Endothelial cell of umbilical vein (primary cell): Measurements from ENCODE around the gene LAG3. TPM values are rescaled to one million over a fixed set of nuclear protein-coding genes. Genes with fewer than 3 reads are reported as not detected.

Experiments used
- BruUV-seq: library from RNA; stranded (reverse); fragments of 400-500 nt; replicated peaks from 2 replicates; lab custom pipeline; 2021; lab: Mats Ljungman, UMichigan
- CTCF ChIA-PET: fragments of 300-600, 350-600 bp; sonication (Branson Sonifier 250); formaldehyde crosslinking; loops from one replicate; lab custom pipeline; 2021; ENCODE audit warnings: antibody characterized with exemption, inconsistent platforms; lab: Charles Lee
- POLR2A ChIA-PET: fragments of 300-600, 350-600 bp; sonication (Branson Sonifier 250); formaldehyde crosslinking; loops from one replicate; lab custom pipeline; 2021; ENCODE audit warnings: antibody characterized with exemption, inconsistent platforms; lab: Charles Lee
- DNase-seq: peaks from one replicate; pipeline ENCODE4 v3.0.0-alpha.2; 2011; ENCODE audit warnings: low read depth, low spot score
- FAIRE-seq: peaks from 2 replicates; lab custom pipeline; 2011; peaks lifted over from hg19 to GRCh38; lab: Jason Lieb, UNC
- H2AFZ ChIP-seq: 2 replicates; pipeline ENCODE4 v1.6.0; 2012; ENCODE audit warnings: low read depth, low read length, control low read depth, inconsistent platforms
- H3K27ac ChIP-seq: 2 replicates; pipeline ENCODE4 v1.5.1; 2011; ENCODE audit warnings: low read depth, mild to moderate bottlenecking, control low read depth, low read length, moderate library complexity; ENCODE audit not compliant: insufficient read depth
- H3K27me3 ChIP-seq, 2 experiments: 2 replicates each; pipeline versions ENCODE4 v1.6.0 to v1.6.1; 2011; ENCODE audit warnings: low read length in 2 of 2, mixed read lengths in 1 of 2; ENCODE audit not compliant: control insufficient read depth in 2 of 2, insufficient read depth in 2 of 2
- H3K36me3 ChIP-seq, 2 experiments: 2 replicates in 1 of 2; 3 replicates in 1 of 2; pipeline ENCODE4 v1.5.1; 2011; ENCODE audit warnings: low read length in 2 of 2, mild to moderate bottlenecking in 1 of 2, moderate library complexity in 1 of 2; ENCODE audit not compliant: control insufficient read depth in 2 of 2, insufficient read depth in 2 of 2; ENCODE audit errors: extremely low read depth in 1 of 2
- H3K4me1 ChIP-seq: 3 replicates; pipeline ENCODE4 v1.5.1; 2011; ENCODE audit warnings: mild to moderate bottlenecking, low read length; ENCODE audit not compliant: control insufficient read depth, insufficient read depth; ENCODE audit errors: extremely low read depth
- H3K4me2 ChIP-seq: 2 replicates; pipeline ENCODE4 v1.6.1; 2011; ENCODE audit warnings: low read length, control low read depth, mixed read lengths; ENCODE audit not compliant: insufficient read depth
- H3K4me3 ChIP-seq, 3 experiments: fragments of 200-600 bp in 1 of 3; sonication (generic), shearing (Covaris generic) in 1 of 3; replicated peaks in 1 of 3; 2 replicates each; pipeline ENCODE4 v1.5.1; 2011 to 2016; ENCODE audit warnings: control low read depth in 3 of 3, low read length in 3 of 3, mild to moderate bottlenecking in 2 of 3, inconsistent platforms in 1 of 3, low read depth in 1 of 3, moderate library complexity in 1 of 3; ENCODE audit not compliant: insufficient read depth in 1 of 3
- H3K79me2 ChIP-seq: 2 replicates; pipeline ENCODE4 v1.6.0; 2012; ENCODE audit warnings: low read length, inconsistent platforms; ENCODE audit not compliant: control insufficient read depth, insufficient read depth
- H3K9ac ChIP-seq: replicated peaks from 2 replicates; pipeline ENCODE3; 2011; ENCODE audit warnings: low read length, control low read depth; ENCODE audit not compliant: insufficient read depth; ENCODE audit errors: extremely low read depth
- H3K9me1 ChIP-seq: replicated peaks from 3 replicates; pipeline ENCODE4 v1.6.0; 2011; ENCODE audit warnings: mild to moderate bottlenecking, low read length; ENCODE audit not compliant: control insufficient read depth, insufficient read depth; ENCODE audit errors: extremely low read depth
- H3K9me3 ChIP-seq: replicated peaks from 2 replicates; pipeline ENCODE4 v1.5.1; 2012; ENCODE audit warnings: low read length, inconsistent platforms; ENCODE audit not compliant: control insufficient read depth, insufficient read depth
- H4K20me1 ChIP-seq: replicated peaks from 2 replicates; pipeline ENCODE3; 2011; ENCODE audit warnings: mild to moderate bottlenecking, low read length; ENCODE audit not compliant: control insufficient read depth, insufficient read depth; ENCODE audit errors: extremely low read depth
- CTCF ChIP-seq, 2 donors: IDR thresholded peaks; 1 replicate in 1 of 2; 2 replicates in 1 of 2; pipeline ENCODE4 v1.5.1; 2011; ENCODE audit warnings: low read length in 2 of 2, mild to moderate bottlenecking in 2 of 2, moderate library complexity in 2 of 2, control low read depth in 1 of 2, inconsistent platforms in 1 of 2, low read depth in 1 of 2; ENCODE audit not compliant: insufficient read depth in 1 of 2; ENCODE audit errors: extremely low read depth in 1 of 2
- EZH2 ChIP-seq: IDR thresholded peaks from 2 replicates; pipeline ENCODE4 v1.6.1; 2012; ENCODE audit warnings: borderline replicate concordance, low read depth, mild to moderate bottlenecking, moderate library complexity, low read length, inconsistent platforms; ENCODE audit not compliant: severe bottlenecking
- FOS ChIP-seq: IDR thresholded peaks from 2 replicates; pipeline ENCODE4 v1.6.1; 2011; ENCODE audit warnings: mild to moderate bottlenecking, low read length, moderate library complexity, borderline replicate concordance; ENCODE audit not compliant: insufficient read depth
- GATA2 ChIP-seq: IDR thresholded peaks from 2 replicates; pipeline ENCODE4 v1.7.0; 2011; ENCODE audit warnings: low read depth, mild to moderate bottlenecking, moderate library complexity, mixed read lengths, low read length; ENCODE audit not compliant: insufficient read length, insufficient read depth
- JUN ChIP-seq: IDR thresholded peaks from 2 replicates; pipeline ENCODE4 v1.6.1; 2011; ENCODE audit warnings: borderline replicate concordance, low read depth; ENCODE audit not compliant: insufficient read length, insufficient read depth
- MAX ChIP-seq: IDR thresholded peaks from 2 replicates; pipeline ENCODE4 v1.6.1; 2011; ENCODE audit not compliant: insufficient read depth, insufficient read length
- POLR2A ChIP-seq: IDR thresholded peaks from 2 replicates; pipeline ENCODE4 v1.6.1; 2012; ENCODE audit warnings: low read depth, mild to moderate bottlenecking, control low read depth, low read length
- POLR2AphosphoS5 ChIP-seq: IDR thresholded peaks from 2 replicates; pipeline ENCODE4 v1.6.1; 2012; ENCODE audit warnings: low read depth, mild to moderate bottlenecking, control low read depth, low read length, moderate library complexity; ENCODE audit not compliant: insufficient read depth
- dilution Hi-C: fragments of 300-500 bp; cut with MboI; formaldehyde crosslinking; loops from one replicate; pipeline ENCODE4 v1.15.0; 2019; ENCODE audit warnings: low sequenced_read_pairs; ENCODE audit not compliant: extremely low pct_ligation_motif_present
- intact Hi-C: fragments of 100-400 bp; cut with micrococcal nuclease; formaldehyde crosslinking; loops from one replicate; pipeline ENCODE4 v1.10.0; 2022
- polyA plus RNA-seq, 4 experiments: library from polyadenylated mRNA; depleted of rRNA in 3 of 4; stranded (reverse) in 3 of 4; unstranded in 1 of 4; fragments of >200 nt; gene quantifications; 2 replicates each; pipeline versions ENCODE4 v1.2.1 to v1.2.3, GENCODE V29; 2011 to 2012; ENCODE audit warnings: missing spikeins in 1 of 4
- total RNA-seq: library from RNA; stranded (reverse); gene quantifications from 2 replicates; pipeline ENCODE4 v1.2.3, GENCODE V29; 2021

The LAG3 gene
- total and polyA plus RNA-seq, 2 donors (not counting 3 experiments of a cell fraction or from before 2014, with no cell fraction given): 1.3 to 3.8 TPM

- Histone ChIP-seq H3K27me3 (no peaks in the 10 kb centered on the region), H4K20me1 (no peaks in the 10 kb centered on the region), H3K79me2 (no peaks in the 10 kb centered on the region), H3K4me2 (no peak overlapping the region), H3K4me1 (no peaks in the 10 kb centered on the region), H2AFZ (no peak overlapping the region), H3K9ac (no peak overlapping the region), H3K4me3 (no peak overlapping the region), H3K36me3 (peaks cover 21 to 37% of the 10 kb centered on the region in 2 experiments), H3K9me1 (no peaks in the 10 kb centered on the region), H3K27ac (no peak overlapping the region), H3K9me3 (no peaks in the 10 kb centered on the region)
- no peak for DNase-seq
- BruUV-seq: no TSS peak
- TF ChIP-seq GATA2 (no peak), MAX (no peak)
- intact Hi-C loops (no loop called here), dilution Hi-C loops (no loop called here)
- ChIA-PET CTCF (no interaction called here), POLR2A (interaction anchor here (0.6 kb wide), 2 partner anchors 75 to 138 kb away, joined by 3 to 4 read pairs; no protein-coding TSS in a partner anchor)
- no peak for FAIRE-seq
These were observed 26.4 kb upstream of the LAG3 start for GRCh38 chr12:6745741-6746525.

GRCh38 chr12:6747216-6747615 lies 25.1 kb upstream of the LAG3 start:
- Histone ChIP-seq H3K79me2 (peaks cover 10% of the 10 kb centered on the region), H3K9ac (no peak overlapping the region), H3K9me1 (no peaks in the 10 kb centered on the region), H4K20me1 (no peaks in the 10 kb centered on the region), H3K4me3 (no peak overlapping the region), H3K9me3 (no peaks in the 10 kb centered on the region), H3K27me3 (no peaks in the 10 kb centered on the region), H3K27ac (no peak overlapping the region), H3K4me1 (peaks cover 8% of the 10 kb centered on the region), H2AFZ (no peak overlapping the region), H3K4me2 (no peak overlapping the region), H3K36me3 (peaks cover 21 to 41% of the 10 kb centered on the region in 2 experiments)
- intact Hi-C loops: no loop called here
- ChIA-PET POLR2A (interaction anchor here (0.6 kb wide), 1 partner anchor 100 kb away, joined by 3 read pairs; no protein-coding TSS in a partner anchor), CTCF (interaction anchor here (0.9 kb wide), 1 partner anchor 78 kb away, joined by 3 read pairs; no protein-coding TSS in a partner anchor)
- BruUV-seq: no TSS peak
- FAIRE-seq (no peak), DNase-seq (no peak)
- no peak for TF ChIP-seq POLR2AphosphoS5
- no peak for TF ChIP-seq MAX
- no peak for TF ChIP-seq EZH2
- TF ChIP-seq POLR2A: no peak
- TF ChIP-seq GATA2: no peak
- no peak for TF ChIP-seq JUN
- no peak for TF ChIP-seq FOS
- no peak for TF ChIP-seq CTCF (IDR thresholded peaks at IDR 0.05; ENCODE audit: extremely low read depth in 1 of 2, insufficient read depth in 1 of 2, low read depth in 1 of 2, low read length in 2 of 2)
- dilution Hi-C loops: no loop called here
